RWPE2 (cell line): ENCODE data around the gene JAKMIP2.
"Not testable (repeated sequence)": the region's sequence is repeated elsewhere in the genome, so short reads cannot be mapped to it uniquely, and the experiment has no call there.

ENCODE experiments used
- ATAC-seq: fragments of 200-7000 bp; cut with Tn5 transposase; 3 replicates; pipeline ENCODE4 v1.9.1; 2021; ENCODE audit warnings: low read depth
- DNase-seq: peaks from one replicate; pipeline ENCODE4 v3.0.0-alpha.2; 2020; ENCODE audit warnings: low spot score
- H3K27ac ChIP-seq: fragments of 450-650 bp; 2 replicates; pipeline ENCODE4 v1.5.1; 2017; ENCODE audit warnings: mild to moderate bottlenecking; ENCODE audit not compliant: poor library complexity, severe bottlenecking
- H3K27me3 ChIP-seq: fragments of 250-450 bp; sonication (Bioruptor Pico); 2 replicates; pipeline ENCODE4 v1.5.1; 2021; ENCODE audit warnings: mild to moderate bottlenecking, moderate library complexity; ENCODE audit not compliant: insufficient read depth, poor library complexity, severe bottlenecking
- H3K36me3 ChIP-seq: fragments of 250-450 bp; sonication (Bioruptor Pico); 2 replicates; pipeline ENCODE4 v1.5.1; 2020; ENCODE audit warnings: low read depth, mild to moderate bottlenecking, moderate library complexity
- H3K4me1 ChIP-seq: fragments of 250-450 bp; sonication (Bioruptor Pico); 2 replicates; pipeline ENCODE4 v1.5.1; 2021; ENCODE audit warnings: mild to moderate bottlenecking, moderate library complexity; ENCODE audit not compliant: insufficient read depth, poor library complexity, severe bottlenecking
- H3K4me3 ChIP-seq: fragments of 250-450 bp; sonication (Bioruptor Pico); 2 replicates; pipeline ENCODE4 v1.5.1; 2021; ENCODE audit warnings: mild to moderate bottlenecking, moderate library complexity; ENCODE audit not compliant: severe bottlenecking
- H3K9me3 ChIP-seq: fragments of 250-450 bp; sonication (Bioruptor Pico); 2 replicates; pipeline ENCODE4 v1.5.1; 2021; ENCODE audit warnings: mild to moderate bottlenecking, moderate library complexity; ENCODE audit not compliant: severe bottlenecking
- CTCF ChIP-seq: fragments of 450-650 bp; IDR thresholded peaks from one replicate; pipeline ENCODE4 v1.5.1; 2017; ENCODE audit warnings: mild to moderate bottlenecking, moderate library complexity; ENCODE audit not compliant: poor library complexity, severe bottlenecking

Gene JAKMIP2

GRCh38 chr5:147554261-147554817 lies 228.2 kb downstream of the JAKMIP2 start:
- TF ChIP-seq CTCF: no peak
- Histone ChIP-seq H3K4me3 (no peak overlapping the region), H3K27ac (no peak overlapping the region), H3K9me3 (no peaks in the 10 kb centered on the region), H3K27me3 (no peaks in the 10 kb centered on the region), H3K36me3 (no peaks in the 10 kb centered on the region), H3K4me1 (no peaks in the 10 kb centered on the region)
- peak; percentile 51; the same call in 2 of the 3 replicates for ATAC-seq
- no peak for DNase-seq

GRCh38 chr5:147553817-147554216 lies 228.7 kb downstream of the JAKMIP2 start:
- not testable (repeated sequence) for DNase-seq, H3K4me3 ChIP-seq, H3K27ac ChIP-seq, H3K27me3 ChIP-seq, H3K4me1 ChIP-seq, H3K9me3 ChIP-seq, H3K36me3 ChIP-seq, ATAC-seq

GRCh38 chr5:147552897-147553296 lies 229.6 kb downstream of the JAKMIP2 start:
- Histone ChIP-seq H3K4me3 (no peak overlapping the region), H3K27ac (no peak overlapping the region), H3K36me3 (no peaks in the 10 kb centered on the region), H3K27me3 (no peaks in the 10 kb centered on the region), H3K9me3 (no peaks in the 10 kb centered on the region), H3K4me1 (no peaks in the 10 kb centered on the region)
- ATAC-seq: no peak
- no peak for TF ChIP-seq CTCF
- no peak for DNase-seq

- H3K9me3 ChIP-seq: no peaks in the 10 kb centered on the region
- TF ChIP-seq CTCF: no peak
- no peak overlapping the region for H3K4me3 ChIP-seq
- H3K27ac ChIP-seq: no peak overlapping the region
- DNase-seq (no peak), ATAC-seq (no peak)
- H3K4me1 ChIP-seq: no peaks in the 10 kb centered on the region
- no peaks in the 10 kb centered on the region for H3K36me3 ChIP-seq
- no peaks in the 10 kb centered on the region for H3K27me3 ChIP-seq
These were observed 230.9 kb downstream of the JAKMIP2 start for GRCh38 chr5:147551677-147552076.

- Histone ChIP-seq H3K27ac (no peak overlapping the region), H3K9me3 (no peaks in the 10 kb centered on the region), H3K36me3 (no peaks in the 10 kb centered on the region), H3K4me3 (no peak overlapping the region), H3K27me3 (no peaks in the 10 kb centered on the region), H3K4me1 (no peaks in the 10 kb centered on the region)
- no peak for ATAC-seq
- DNase-seq: no peak
- no peak for TF ChIP-seq CTCF
These were observed 234.8 kb downstream of the JAKMIP2 start for GRCh38 chr5:147547730-147548129.
